HEK293T (cell line): Measurements from ENCODE around the gene MIA2.

Experiments
- ARNT ChIP-seq: fragments of 450-650 bp; IDR thresholded peaks from 2 replicates; pipeline ENCODE4 v1.6.1; 2017; ENCODE audit warnings: mild to moderate bottlenecking
- BHLHE40 ChIP-seq: fragments of 450-650 bp; IDR thresholded peaks from 2 replicates; pipeline ENCODE4 v1.6.1; 2016; ENCODE audit warnings: mild to moderate bottlenecking, moderate library complexity, borderline replicate concordance
- CTBP1 ChIP-seq: fragments of 450-650 bp; IDR thresholded peaks from 2 replicates; pipeline ENCODE4 v1.6.1; 2016; ENCODE audit warnings: borderline replicate concordance
- ELF4 ChIP-seq: fragments of 450-650 bp; IDR thresholded peaks from 2 replicates; pipeline ENCODE4 v1.6.1; 2017; ENCODE audit warnings: antibody characterized with exemption
- FOXK2 ChIP-seq: fragments of 450-650 bp; IDR thresholded peaks from 2 replicates; pipeline ENCODE4 v1.6.1; 2016; ENCODE audit warnings: mild to moderate bottlenecking
- FOXM1 ChIP-seq: fragments of 450-650 bp; IDR thresholded peaks from 2 replicates; pipeline ENCODE4 v1.6.1; 2017; ENCODE audit warnings: mild to moderate bottlenecking, borderline replicate concordance
- LEF1 ChIP-seq: fragments of 450-650 bp; IDR thresholded peaks from 2 replicates; pipeline ENCODE4 v1.6.1; 2017; ENCODE audit warnings: mild to moderate bottlenecking, borderline replicate concordance
- NFRKB ChIP-seq: fragments of 450-650 bp; IDR thresholded peaks from 2 replicates; pipeline ENCODE4 v1.6.1; 2016; ENCODE audit warnings: mild to moderate bottlenecking, moderate library complexity
- SP1 ChIP-seq: fragments of 450-650 bp; IDR thresholded peaks from 2 replicates; pipeline ENCODE4 v1.6.1; 2017
- SUZ12 ChIP-seq: fragments of 450-650 bp; IDR thresholded peaks from 2 replicates; pipeline ENCODE4 v1.6.1; 2016; ENCODE audit warnings: mild to moderate bottlenecking
- TARDBP ChIP-seq: fragments of 450-650 bp; IDR thresholded peaks from 2 replicates; pipeline ENCODE4 v1.6.1; 2016
- TF ChIP-seq, protein P1 (sequence below): fragments of 450-650 bp; IDR thresholded peaks from 2 replicates; pipeline ENCODE4 v1.6.1; 2016

DNA sequence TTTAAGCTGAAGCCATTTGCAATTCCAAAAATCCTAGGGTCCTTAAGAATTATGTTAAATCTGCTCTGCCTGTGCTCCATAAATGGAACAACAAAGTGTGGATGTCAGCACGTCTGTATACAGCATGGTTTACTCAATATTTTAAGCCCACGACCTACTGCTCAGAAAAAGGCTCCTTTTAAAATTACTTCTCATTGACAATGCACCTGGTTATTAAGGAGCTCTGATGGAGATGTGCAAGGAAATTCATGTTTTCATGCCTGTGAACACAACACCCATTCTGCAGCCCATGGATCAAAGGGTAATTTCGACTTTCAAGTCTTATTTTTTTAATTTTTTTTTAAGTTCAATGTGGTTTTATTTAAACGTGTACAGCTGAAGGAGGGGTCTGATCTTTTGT, 150.5 kb downstream of the MIA2 start:
- TF ChIP-seq FOXK2 = no peak
- TF ChIP-seq TARDBP = no peak
- TF ChIP-seq NFRKB = no peak
- no peak for TF ChIP-seq ELF4
- no peak for TF ChIP-seq BHLHE40
- no peak for TF ChIP-seq SUZ12
- TF ChIP-seq SP1 = no peak
- TF ChIP-seq FOXM1 = no peak
- no peak for TF ChIP-seq LEF1
- TF ChIP-seq, protein P1, sequence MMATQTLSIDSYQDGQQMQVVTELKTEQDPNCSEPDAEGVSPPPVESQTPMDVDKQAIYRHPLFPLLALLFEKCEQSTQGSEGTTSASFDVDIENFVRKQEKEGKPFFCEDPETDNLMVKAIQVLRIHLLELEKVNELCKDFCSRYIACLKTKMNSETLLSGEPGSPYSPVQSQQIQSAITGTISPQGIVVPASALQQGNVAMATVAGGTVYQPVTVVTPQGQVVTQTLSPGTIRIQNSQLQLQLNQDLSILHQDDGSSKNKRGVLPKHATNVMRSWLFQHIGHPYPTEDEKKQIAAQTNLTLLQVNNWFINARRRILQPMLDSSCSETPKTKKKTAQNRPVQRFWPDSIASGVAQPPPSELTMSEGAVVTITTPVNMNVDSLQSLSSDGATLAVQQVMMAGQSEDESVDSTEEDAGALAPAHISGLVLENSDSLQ = no peak
- TF ChIP-seq CTBP1 = no peak
- TF ChIP-seq ARNT = no peak
